ENCODE measurements around the gene TSPAN4.

TSPAN4 gene

GRCh38 chr11:804599-804964, 38.1 kb upstream of the TSPAN4 start:
- no peak for DNase-seq (ENCODE audit: low read depth)

- no peak for DNase-seq (ENCODE audit: low read depth)
Measured at GRCh38 chr11:808427-809286, 34.0 kb upstream of the TSPAN4 start.

- DNase-seq (ENCODE audit: low read depth): peak; percentile 93
Measured at GRCh38 chr11:809287-810039, 33.2 kb upstream of the TSPAN4 start, which contains the start of gene RPLP2. RPLP2 (plus strand) TSS chr11:809967; CDS start chr11:810235, 268 bp downstream.

- DNase-seq (ENCODE audit: low read depth): no peak
Measured at GRCh38 chr11:810040-810567, 32.5 kb upstream of the TSPAN4 start.

GRCh38 chr11:811446-812245, 31.0 kb upstream of the TSPAN4 start:
- no peak for DNase-seq (ENCODE audit: low read depth)

GRCh38 chr11:812390-812789, 30.3 kb upstream of the TSPAN4 start:
- no peak for DNase-seq (ENCODE audit: low read depth)

- DNase-seq (ENCODE audit: low read depth): no peak
Measured at GRCh38 chr11:813072-813455, 29.6 kb upstream of the TSPAN4 start.

GRCh38 chr11:813456-814096, 29.1 kb upstream of the TSPAN4 start:
- no peak for DNase-seq (ENCODE audit: low read depth)

- DNase-seq (ENCODE audit: low read depth): no peak
Measured at GRCh38 chr11:815675-816432, 26.8 kb upstream of the TSPAN4 start.

- no peak for DNase-seq (ENCODE audit: low read depth)
Measured at GRCh38 chr11:816433-816779, 26.2 kb upstream of the TSPAN4 start.

GRCh38 chr11:818396-819128, 24.1 kb upstream of the TSPAN4 start, which contains the start of gene PNPLA2:
PNPLA2 (plus strand) TSS chr11:818914; CDS start chr11:819719, 805 bp downstream.
- no peak for DNase-seq (ENCODE audit: low read depth)

GRCh38 chr11:819129-819931, 23.3 kb upstream of the TSPAN4 start:
- DNase-seq (ENCODE audit: low read depth): peak; percentile 65

- DNase-seq (ENCODE audit: low read depth): no peak
Measured at GRCh38 chr11:819943-820649, 22.6 kb upstream of the TSPAN4 start.

- DNase-seq (ENCODE audit: low read depth): no peak
Measured at GRCh38 chr11:820655-821511, 21.8 kb upstream of the TSPAN4 start.

GRCh38 chr11:821512-822371, 20.9 kb upstream of the TSPAN4 start:
- DNase-seq (ENCODE audit: low read depth): no peak

- DNase-seq (ENCODE audit: low read depth): no peak
Measured at GRCh38 chr11:823441-824291, 19.0 kb upstream of the TSPAN4 start.
